Measurements from ENCODE around the gene SPAG16.

The SPAG16 gene

DNA sequence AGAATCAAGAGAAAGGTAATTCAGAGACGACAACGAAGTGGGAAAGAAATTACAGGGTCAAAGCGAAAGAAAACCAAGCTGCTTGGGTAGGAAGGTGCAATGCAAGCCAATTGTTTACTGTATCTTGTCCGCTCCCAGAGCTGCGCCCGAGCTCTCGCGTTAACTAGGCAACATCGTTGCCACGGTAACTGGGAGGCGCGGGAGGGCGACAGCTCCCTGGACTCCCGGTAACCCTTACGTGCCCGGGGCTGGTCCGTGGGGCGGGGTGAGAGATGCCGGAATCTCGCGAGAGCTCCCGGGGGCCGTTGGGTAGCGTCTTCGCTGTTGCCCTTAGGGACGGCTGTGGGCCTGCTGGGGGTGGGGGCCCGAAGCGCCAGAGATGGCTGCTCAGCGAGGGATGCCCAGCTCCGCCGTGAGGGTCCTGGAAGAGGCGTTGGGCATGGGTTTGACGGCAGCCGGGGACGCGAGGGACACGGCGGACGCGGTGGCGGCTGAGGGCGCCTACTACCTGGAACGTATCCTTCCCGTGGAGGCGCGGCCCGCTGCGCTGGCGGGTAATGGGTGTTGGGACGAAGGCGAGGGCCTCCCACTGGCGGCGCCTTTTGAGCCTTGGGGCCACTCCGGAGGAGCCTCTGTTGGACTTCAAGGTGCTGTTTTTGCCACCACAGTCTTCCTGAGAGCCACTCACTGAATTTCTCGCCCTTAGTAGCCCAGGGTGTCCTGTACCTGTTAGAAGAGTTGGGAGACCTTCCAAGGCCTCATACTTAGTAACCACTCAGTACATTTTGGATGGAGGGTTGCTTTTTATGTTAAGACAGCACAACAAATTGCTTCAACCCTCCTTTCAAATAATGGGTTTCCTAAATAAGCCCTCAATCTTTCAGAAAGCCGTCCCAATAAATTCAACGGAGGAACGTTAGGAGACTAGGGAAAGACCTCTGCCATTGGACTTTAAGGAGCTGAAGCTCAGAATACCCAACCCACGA is at the start of gene SPAG16:
TSS of gene SPAG16 (plus strand) at position 360 of the 986 bp plus-strand sequence.
- peak within 1 kb of the TSS; percentile 76 for H3K9ac ChIP-seq (ENCODE audit: low read length)
- no peaks in the 10 kb centered on the region for H3K36me3 ChIP-seq (ENCODE audit: control insufficient read depth, insufficient read depth, low read length)
- H3K27me3 ChIP-seq (ENCODE audit: control insufficient read depth, insufficient read depth, low read length) = no peaks in the 10 kb centered on the region
- peak within 1 kb of the TSS; percentile 79 for H3K4me3 ChIP-seq (ENCODE audit: low read length)
- H3K4me1 ChIP-seq (ENCODE audit: control insufficient read depth, insufficient read depth, low read length) = peaks cover 8% of the 10 kb centered on the region
- H3K27ac ChIP-seq (ENCODE audit: low read depth, low read length) = peak within 1 kb of the TSS; percentile 65

DNA sequence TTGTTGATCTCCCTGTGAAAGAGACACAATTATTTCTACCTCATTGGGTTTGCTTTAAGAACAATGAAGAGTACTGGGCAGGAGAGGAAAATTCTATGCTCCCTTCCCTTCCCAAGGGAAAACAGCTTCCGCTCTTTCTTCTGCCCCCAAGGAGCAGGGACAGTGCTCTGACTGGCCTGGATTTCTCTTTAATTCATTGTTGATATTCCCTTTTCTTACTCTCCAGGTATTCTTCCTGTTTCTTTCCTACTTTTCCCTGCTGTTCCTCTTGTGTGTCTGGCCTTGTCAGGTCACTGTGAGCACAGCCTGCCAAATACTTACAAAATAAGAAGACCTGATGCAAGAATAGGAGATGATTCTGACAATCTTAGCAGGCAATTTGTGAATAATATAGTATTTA is 49.6 kb upstream of the SPAG16 start:
- no peaks in the 10 kb centered on the region for H3K4me1 ChIP-seq (ENCODE audit: control insufficient read depth, insufficient read depth, low read length)
- no peak overlapping the region for H3K9ac ChIP-seq (ENCODE audit: low read length)
- H3K36me3 ChIP-seq (ENCODE audit: control insufficient read depth, insufficient read depth, low read length) = no peaks in the 10 kb centered on the region
- H3K27me3 ChIP-seq (ENCODE audit: control insufficient read depth, insufficient read depth, low read length) = no peaks in the 10 kb centered on the region
- no peak overlapping the region for H3K4me3 ChIP-seq (ENCODE audit: low read length)
- H3K27ac ChIP-seq (ENCODE audit: low read depth, low read length) = no peak overlapping the region

DNA sequence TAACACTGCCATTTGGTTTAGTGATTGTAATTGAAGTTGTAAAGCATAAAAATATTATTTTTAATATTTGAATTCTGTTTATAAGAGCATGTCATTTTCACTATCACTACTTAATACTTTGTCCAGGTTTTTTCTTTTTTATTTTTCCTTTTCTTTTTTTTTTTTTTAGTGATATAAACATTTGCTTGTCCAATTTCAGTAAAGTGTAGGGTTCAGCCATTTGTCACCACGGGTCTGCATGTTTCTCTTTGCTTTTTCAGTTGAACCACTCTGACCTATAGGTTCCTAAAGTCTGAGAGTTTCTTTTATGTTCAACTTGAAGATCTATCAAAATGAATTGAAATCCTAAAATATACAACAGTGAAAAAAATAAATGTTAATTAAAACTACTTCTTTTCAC is 48.5 kb upstream of the SPAG16 start:
- Histone ChIP-seq H3K27me3 (ENCODE audit: control insufficient read depth, insufficient read depth, low read length) (no peaks in the 10 kb centered on the region), H3K4me3 (ENCODE audit: low read length) (no peak overlapping the region), H3K4me1 (ENCODE audit: control insufficient read depth, insufficient read depth, low read length) (no peaks in the 10 kb centered on the region), H3K9ac (ENCODE audit: low read length) (no peak overlapping the region), H3K27ac (ENCODE audit: low read depth, low read length) (no peak overlapping the region), H3K36me3 (ENCODE audit: control insufficient read depth, insufficient read depth, low read length) (no peaks in the 10 kb centered on the region)

DNA sequence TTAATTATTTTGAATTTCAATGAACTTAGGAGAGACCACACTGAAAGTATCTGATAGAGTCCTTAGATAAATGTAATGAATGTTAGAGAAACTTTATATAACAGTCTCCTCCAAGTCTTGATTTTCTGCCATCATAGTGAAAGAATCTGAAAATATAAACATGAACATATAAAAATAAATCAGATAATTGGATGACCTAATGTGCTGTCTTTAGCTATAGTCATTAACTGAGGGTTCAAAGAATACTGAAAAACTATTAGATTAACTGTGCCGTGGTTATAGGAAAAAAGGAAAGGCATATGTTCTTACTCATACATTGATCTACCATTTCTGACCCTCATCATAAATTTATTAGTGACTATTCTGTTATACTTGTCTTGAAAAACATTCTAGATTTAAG is 47.0 kb upstream of the SPAG16 start:
- Histone ChIP-seq H3K27ac (ENCODE audit: low read depth, low read length) (no peak overlapping the region), H3K4me3 (ENCODE audit: low read length) (no peak overlapping the region), H3K9ac (ENCODE audit: low read length) (no peak overlapping the region)

DNA sequence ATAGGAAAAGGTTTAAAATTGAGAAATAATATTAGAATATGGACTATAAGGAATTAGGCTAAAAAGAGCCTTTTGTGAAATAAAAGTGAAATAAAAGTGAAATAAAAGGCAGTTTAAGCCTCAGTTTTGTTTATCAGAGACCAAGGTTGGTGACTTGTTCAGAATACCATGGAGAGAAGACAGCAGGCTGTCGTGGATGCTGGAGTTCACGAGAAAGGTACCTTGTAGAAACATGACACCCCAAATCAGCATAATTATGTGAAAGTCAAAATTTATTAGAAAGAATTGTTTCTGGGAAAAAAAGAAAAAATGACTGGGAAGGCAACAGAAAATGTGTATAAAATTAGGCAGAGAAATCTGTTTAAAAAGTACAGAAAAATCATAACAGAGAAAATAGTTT is 46.5 kb upstream of the SPAG16 start:
- H3K4me3 ChIP-seq (ENCODE audit: low read length) = no peak overlapping the region
- H3K9ac ChIP-seq (ENCODE audit: low read length) = no peak overlapping the region
- H3K36me3 ChIP-seq (ENCODE audit: control insufficient read depth, insufficient read depth, low read length) = no peaks in the 10 kb centered on the region
- no peak overlapping the region for H3K27ac ChIP-seq (ENCODE audit: low read depth, low read length)
- no peaks in the 10 kb centered on the region for H3K4me1 ChIP-seq (ENCODE audit: control insufficient read depth, insufficient read depth, low read length)
- H3K27me3 ChIP-seq (ENCODE audit: control insufficient read depth, insufficient read depth, low read length) = no peaks in the 10 kb centered on the region

More for the DNA sequence above, 47.0 kb upstream of the SPAG16 start:
- H3K36me3 ChIP-seq (ENCODE audit: control insufficient read depth, insufficient read depth, low read length) = no peaks in the 10 kb centered on the region
- H3K27me3 ChIP-seq (ENCODE audit: control insufficient read depth, insufficient read depth, low read length) = no peaks in the 10 kb centered on the region
- H3K4me1 ChIP-seq (ENCODE audit: control insufficient read depth, insufficient read depth, low read length) = no peaks in the 10 kb centered on the region

DNA sequence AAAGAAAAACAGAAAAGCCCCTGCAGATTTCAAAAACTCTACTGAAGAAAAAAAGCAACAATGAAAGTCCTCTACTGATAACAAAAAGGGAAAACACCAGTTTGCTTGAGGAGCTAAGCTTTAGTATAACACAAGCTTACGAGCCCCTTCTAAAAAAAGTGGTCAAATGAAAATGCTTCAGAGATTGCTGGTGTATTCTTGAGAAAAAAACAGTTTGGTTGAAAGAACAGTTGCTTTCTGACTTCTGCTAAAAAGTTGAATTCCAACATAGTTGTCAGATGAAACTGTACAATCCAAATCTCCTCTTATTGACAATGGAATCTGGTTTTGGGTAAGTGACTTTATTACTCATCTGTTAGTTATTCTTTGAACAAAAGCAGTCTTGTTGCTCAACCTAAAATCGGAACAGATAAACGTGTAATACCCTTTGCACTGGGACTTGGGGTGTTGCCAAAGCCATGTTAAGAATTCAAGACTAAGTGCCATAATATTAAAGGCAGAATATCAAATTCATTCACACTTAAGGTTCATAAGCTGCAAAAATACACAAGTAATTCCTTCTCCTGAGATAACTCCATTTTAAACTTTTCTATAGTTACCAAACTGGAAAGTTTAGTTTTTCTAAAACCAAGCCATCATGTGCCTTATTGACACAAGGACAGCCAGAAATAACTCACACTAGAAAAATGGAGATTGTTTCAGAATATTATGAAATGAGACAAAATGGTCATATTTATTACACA is 45.3 kb upstream of the SPAG16 start:
- H3K4me3 ChIP-seq (ENCODE audit: low read length) = no peak overlapping the region
- H3K9ac ChIP-seq (ENCODE audit: low read length) = no peak overlapping the region
- H3K27ac ChIP-seq (ENCODE audit: low read depth, low read length) = no peak overlapping the region
- H3K27me3 ChIP-seq (ENCODE audit: control insufficient read depth, insufficient read depth, low read length) = no peaks in the 10 kb centered on the region
- no peaks in the 10 kb centered on the region for H3K4me1 ChIP-seq (ENCODE audit: control insufficient read depth, insufficient read depth, low read length)
- H3K36me3 ChIP-seq (ENCODE audit: control insufficient read depth, insufficient read depth, low read length) = no peaks in the 10 kb centered on the region

DNA sequence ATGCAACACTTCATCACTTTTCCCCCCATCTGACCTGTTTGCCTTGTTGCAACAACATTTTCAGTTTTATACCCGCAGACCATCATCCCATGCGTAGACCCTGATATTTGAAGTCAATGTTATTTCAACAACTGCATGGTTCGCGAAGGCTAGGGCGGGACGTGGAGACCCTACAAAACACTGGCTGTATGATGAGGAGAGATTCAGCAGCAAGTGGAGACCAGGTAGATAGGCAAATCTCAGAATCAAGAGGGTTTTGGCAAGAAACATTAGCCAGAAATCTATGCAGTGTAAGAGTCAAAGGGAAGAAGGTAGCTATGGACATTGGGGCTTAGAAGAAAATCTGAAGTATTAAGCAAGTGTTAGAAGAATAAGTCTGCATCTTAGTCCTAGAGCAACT is 42.4 kb upstream of the SPAG16 start:
- H3K36me3 ChIP-seq (ENCODE audit: control insufficient read depth, insufficient read depth, low read length) = no peaks in the 10 kb centered on the region
- H3K4me3 ChIP-seq (ENCODE audit: low read length) = no peak overlapping the region
- no peaks in the 10 kb centered on the region for H3K27me3 ChIP-seq (ENCODE audit: control insufficient read depth, insufficient read depth, low read length)
- H3K4me1 ChIP-seq (ENCODE audit: control insufficient read depth, insufficient read depth, low read length) = no peaks in the 10 kb centered on the region
- H3K27ac ChIP-seq (ENCODE audit: low read depth, low read length) = no peak overlapping the region
- no peak overlapping the region for H3K9ac ChIP-seq (ENCODE audit: low read length)

DNA sequence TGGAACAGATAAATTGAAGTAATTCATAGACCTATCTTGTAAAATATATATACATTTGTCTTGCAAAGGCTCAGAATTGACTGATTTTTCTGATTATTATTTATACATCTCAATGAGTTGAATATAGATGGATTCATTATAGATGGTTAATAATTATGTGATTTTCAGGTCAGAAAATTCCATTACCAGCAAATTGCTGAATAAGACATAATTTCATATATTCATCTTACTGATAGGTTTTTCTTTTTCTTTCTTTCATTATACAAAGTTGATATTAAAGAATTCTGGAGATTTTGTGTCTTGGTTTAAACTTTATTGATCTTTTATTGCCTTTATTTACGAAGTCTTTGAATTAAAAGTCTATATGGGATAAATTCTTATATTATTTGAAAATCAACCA is 41.6 kb upstream of the SPAG16 start:
- no peaks in the 10 kb centered on the region for H3K27me3 ChIP-seq (ENCODE audit: control insufficient read depth, insufficient read depth, low read length)
- no peak overlapping the region for H3K4me3 ChIP-seq (ENCODE audit: low read length)
- H3K4me1 ChIP-seq (ENCODE audit: control insufficient read depth, insufficient read depth, low read length) = no peaks in the 10 kb centered on the region
- no peak overlapping the region for H3K27ac ChIP-seq (ENCODE audit: low read depth, low read length)
- no peaks in the 10 kb centered on the region for H3K36me3 ChIP-seq (ENCODE audit: control insufficient read depth, insufficient read depth, low read length)
- no peak overlapping the region for H3K9ac ChIP-seq (ENCODE audit: low read length)

DNA sequence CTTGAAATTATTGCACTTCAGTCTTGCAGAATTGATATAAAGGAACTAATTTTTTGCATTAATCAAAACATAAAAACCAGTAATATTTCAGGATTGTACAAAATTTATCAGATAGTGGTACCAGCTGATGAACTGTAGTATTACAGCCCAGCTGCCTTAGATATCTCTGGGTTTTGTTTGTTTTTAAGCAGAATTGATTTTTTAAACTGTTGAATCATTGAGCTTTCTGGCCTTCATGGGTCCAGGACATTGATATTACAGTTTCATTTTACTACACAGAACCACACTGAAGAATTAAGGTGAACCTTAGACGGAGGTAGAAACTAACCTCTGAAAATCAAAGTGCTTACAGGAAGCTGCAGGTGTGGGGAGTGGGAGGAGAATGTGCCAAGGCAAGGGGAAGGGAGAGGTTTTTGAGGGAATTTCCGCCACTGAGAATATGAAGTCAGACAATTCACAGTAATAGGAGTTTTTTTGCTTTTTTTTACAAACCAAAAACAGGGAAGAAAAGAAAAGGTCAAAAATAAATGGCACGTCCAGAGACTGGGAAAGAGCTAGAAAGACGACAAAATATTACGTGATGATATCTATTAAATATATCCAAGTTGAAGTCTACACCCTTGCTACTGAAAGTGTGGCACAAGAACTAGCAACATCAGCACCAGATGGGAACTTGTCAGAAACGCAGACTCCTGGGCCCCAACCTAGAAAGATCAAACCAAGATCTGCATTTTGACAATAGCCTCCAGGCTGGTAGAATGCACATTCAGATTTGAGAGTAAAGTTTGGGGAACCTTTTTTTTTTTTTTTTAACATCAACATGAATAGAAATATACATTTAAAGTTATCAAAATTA is 40.8 kb upstream of the SPAG16 start:
- H3K4me1 ChIP-seq (ENCODE audit: control insufficient read depth, insufficient read depth, low read length) = no peaks in the 10 kb centered on the region
- H3K27ac ChIP-seq (ENCODE audit: low read depth, low read length) = no peak overlapping the region
- H3K27me3 ChIP-seq (ENCODE audit: control insufficient read depth, insufficient read depth, low read length) = no peaks in the 10 kb centered on the region
- H3K9ac ChIP-seq (ENCODE audit: low read length) = no peak overlapping the region
- no peak overlapping the region for H3K4me3 ChIP-seq (ENCODE audit: low read length)
- no peaks in the 10 kb centered on the region for H3K36me3 ChIP-seq (ENCODE audit: control insufficient read depth, insufficient read depth, low read length)

DNA sequence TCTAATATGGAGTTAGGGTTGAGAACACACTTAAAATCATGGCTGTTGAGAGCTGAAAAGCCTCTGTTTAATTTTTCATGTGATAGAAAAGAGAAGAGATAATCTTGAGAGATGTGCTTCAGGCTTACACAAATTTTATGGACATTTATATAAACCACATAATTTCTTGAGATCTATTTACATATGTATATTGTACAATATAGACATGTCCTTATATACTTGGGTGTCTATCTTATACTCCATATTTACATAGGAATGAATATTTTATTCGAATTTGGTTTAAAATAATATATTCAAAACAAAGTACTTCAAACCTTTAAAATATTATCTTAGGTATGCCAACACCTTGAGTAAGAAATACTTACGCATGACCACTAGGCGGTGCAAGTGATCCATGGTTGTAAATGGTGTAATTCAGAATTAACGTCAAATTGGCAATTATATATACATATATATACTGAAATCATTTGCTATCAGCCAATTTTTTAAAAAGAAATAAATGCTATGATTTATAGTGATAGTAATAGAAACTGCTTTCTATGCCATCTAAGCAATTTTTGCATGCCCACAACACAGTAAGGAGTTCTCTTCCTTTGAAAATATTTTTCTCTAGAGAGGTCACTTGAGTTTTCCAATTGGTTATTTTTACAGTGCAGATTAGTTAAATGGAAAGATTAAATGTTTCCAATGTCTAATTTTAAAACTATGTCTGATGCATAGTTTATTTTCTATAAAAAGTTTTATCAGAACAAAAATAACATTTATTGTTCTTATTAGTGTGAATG is 37.6 kb upstream of the SPAG16 start:
- Histone ChIP-seq H3K27me3 (ENCODE audit: control insufficient read depth, insufficient read depth, low read length) (no peaks in the 10 kb centered on the region), H3K9ac (ENCODE audit: low read length) (no peak overlapping the region), H3K27ac (ENCODE audit: low read depth, low read length) (no peak overlapping the region), H3K36me3 (ENCODE audit: control insufficient read depth, insufficient read depth, low read length) (no peaks in the 10 kb centered on the region), H3K4me3 (ENCODE audit: low read length) (no peak overlapping the region), H3K4me1 (ENCODE audit: control insufficient read depth, insufficient read depth, low read length) (no peaks in the 10 kb centered on the region)

DNA sequence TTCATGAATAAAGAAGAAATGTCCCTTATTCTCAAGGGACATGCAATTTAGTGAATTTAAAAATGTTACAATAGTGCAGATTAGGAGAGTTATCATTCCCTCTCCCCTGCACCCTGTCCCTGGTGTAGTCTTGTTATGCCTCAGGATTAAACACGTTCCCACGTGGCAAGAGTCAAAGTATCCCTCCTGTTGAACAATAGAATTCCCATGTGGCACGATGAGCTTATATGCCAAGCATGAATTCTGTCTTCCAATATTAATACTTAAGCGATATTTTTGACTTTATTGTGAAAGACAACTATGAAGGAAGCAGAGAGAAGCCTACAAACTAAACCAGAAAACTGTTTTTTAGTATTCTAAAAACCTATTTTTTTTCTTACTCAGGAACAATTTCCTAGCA is 36.7 kb upstream of the SPAG16 start:
- Histone ChIP-seq H3K27ac (ENCODE audit: low read depth, low read length) (no peak overlapping the region), H3K4me3 (ENCODE audit: low read length) (no peak overlapping the region)

More for the DNA sequence above, 36.7 kb upstream of the SPAG16 start:
- Histone ChIP-seq H3K36me3 (ENCODE audit: control insufficient read depth, insufficient read depth, low read length) (no peaks in the 10 kb centered on the region), H3K27me3 (ENCODE audit: control insufficient read depth, insufficient read depth, low read length) (no peaks in the 10 kb centered on the region), H3K9ac (ENCODE audit: low read length) (no peak overlapping the region), H3K4me1 (ENCODE audit: control insufficient read depth, insufficient read depth, low read length) (no peaks in the 10 kb centered on the region)

All from rectal smooth muscle tissue (tissue), 1 donor.